Karpas-422 (cell line): ENCODE data around the gene CD4. TPM values are rescaled to one million over a fixed set of nuclear protein-coding genes. Genes with fewer than 3 reads are reported as not detected.

Source experiments
- DNase-seq: peaks from one replicate; pipeline ENCODE4 v3.0.0-alpha.2; 2015
- H2AFZ ChIP-seq: fragments of 200-600 bp; sonication (generic); 2 replicates; pipeline ENCODE4 v1.6.1; 2014; ENCODE audit warnings: antibody characterized with exemption, low read length, mixed read lengths
- H3K27ac ChIP-seq: fragments of 200-600 bp; sonication (generic); 2 replicates; pipeline ENCODE4 v1.5.1; 2014; ENCODE audit warnings: mild to moderate bottlenecking, low read length, moderate library complexity
- H3K27me3 ChIP-seq: fragments of 200-600 bp; sonication (generic); 2 replicates; pipeline ENCODE4 v1.6.1; 2014; ENCODE audit warnings: low read length, mixed read lengths
- H3K36me3 ChIP-seq: fragments of 200-600 bp; sonication (generic); 2 replicates; pipeline ENCODE4 v1.6.1; 2014; ENCODE audit warnings: low read length, mixed read lengths; ENCODE audit not compliant: insufficient read depth
- H3K4me1 ChIP-seq: fragments of 200-600 bp; sonication (generic); 2 replicates; pipeline ENCODE4 v1.6.1; 2014; ENCODE audit warnings: mild to moderate bottlenecking, low read length, mixed read lengths
- H3K4me2 ChIP-seq: fragments of 200-600 bp; sonication (generic); 2 replicates; pipeline ENCODE4 v1.6.1; 2014; ENCODE audit warnings: low read length, low read depth, mild to moderate bottlenecking; ENCODE audit not compliant: poor library complexity, severe bottlenecking
- H3K4me3 ChIP-seq: fragments of 200-600 bp; sonication (generic); 2 replicates; pipeline ENCODE4 v1.5.1; 2014; ENCODE audit warnings: mild to moderate bottlenecking, antibody characterized with exemption, low read length, mixed read lengths
- H3K79me2 ChIP-seq: fragments of 200-600 bp; sonication (generic); 2 replicates; pipeline ENCODE4 v1.6.1; 2014; ENCODE audit warnings: mild to moderate bottlenecking, low read length, mixed read lengths
- H3K9ac ChIP-seq: fragments of 200-600 bp; sonication (generic); 2 replicates; pipeline ENCODE4 v1.6.0; 2014; ENCODE audit warnings: low read length
- H3K9me2 ChIP-seq: fragments of 200-600 bp; sonication (generic), shearing (Covaris generic); replicated peaks from 2 replicates; pipeline ENCODE4 v1.6.0; 2014; ENCODE audit warnings: mild to moderate bottlenecking, low read length, moderate library complexity; ENCODE audit not compliant: insufficient read depth
- H3K9me3 ChIP-seq: fragments of 300-700, 200-600 bp; sonication (generic); 2 replicates; pipeline ENCODE4 v1.6.1; 2014; ENCODE audit warnings: low read length, mixed read lengths
- H4K20me1 ChIP-seq: fragments of 200-600 bp; sonication (generic); 2 replicates; pipeline ENCODE4 v1.6.1; 2014; ENCODE audit warnings: mild to moderate bottlenecking, antibody characterized with exemption, low read length, low read depth; ENCODE audit not compliant: insufficient read depth
- total RNA-seq: library from RNA; depleted of rRNA; stranded (reverse); fragments of >200 nt; shearing (Covaris generic); gene quantifications from 2 replicates; pipeline ENCODE4 v1.2.3, GENCODE V29; 2014; ENCODE audit warnings: low replicate concordance

Gene CD4
- total RNA-seq, 1 experiment from 2014 or later = not detected

DNA sequence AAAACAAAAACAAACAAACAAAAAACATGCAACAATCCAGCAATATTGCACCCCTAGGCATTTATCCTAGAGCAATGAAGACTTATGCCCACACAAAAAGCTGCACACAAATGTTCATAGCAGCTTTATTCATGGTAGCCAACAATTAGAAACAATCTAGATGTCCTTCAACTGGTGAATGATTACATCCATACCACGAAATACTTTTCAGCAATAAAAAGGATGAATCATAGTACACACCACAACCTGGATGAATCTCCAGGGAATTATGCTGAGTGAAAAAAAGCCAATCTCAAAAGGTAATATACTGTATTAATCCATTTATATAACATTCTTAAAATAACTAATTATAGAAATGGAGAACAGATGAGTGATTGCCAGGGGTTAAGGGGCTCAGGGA, 17.8 kb downstream of the CD4 start:
- no peaks in the 10 kb centered on the region for H3K27me3 ChIP-seq
- H3K9ac ChIP-seq = no peak overlapping the region
- H3K4me1 ChIP-seq = no peaks in the 10 kb centered on the region
- no peak overlapping the region for H3K4me3 ChIP-seq
- no peaks in the 10 kb centered on the region for H3K36me3 ChIP-seq
- no peaks in the 10 kb centered on the region for H3K9me2 ChIP-seq
- H3K79me2 ChIP-seq = no peaks in the 10 kb centered on the region
- H3K4me2 ChIP-seq = no peak overlapping the region
- H3K27ac ChIP-seq = no peak overlapping the region
- no peaks in the 10 kb centered on the region for H4K20me1 ChIP-seq
- no peak overlapping the region for H2AFZ ChIP-seq
- H3K9me3 ChIP-seq = no peaks in the 10 kb centered on the region
- DNase-seq = no peak

- H3K9me2 ChIP-seq = no peaks in the 10 kb centered on the region
- H4K20me1 ChIP-seq = no peaks in the 10 kb centered on the region
- H3K27ac ChIP-seq = no peak overlapping the region
- H3K9me3 ChIP-seq = no peaks in the 10 kb centered on the region
- H2AFZ ChIP-seq = no peak overlapping the region
- H3K79me2 ChIP-seq = no peaks in the 10 kb centered on the region
- DNase-seq = no peak
- H3K4me3 ChIP-seq = no peak overlapping the region
- H3K4me2 ChIP-seq = no peak overlapping the region
- no peak overlapping the region for H3K9ac ChIP-seq
- no peaks in the 10 kb centered on the region for H3K27me3 ChIP-seq
- peaks cover 3% of the 10 kb centered on the region; the same call in 1 of the 2 replicates for H3K4me1 ChIP-seq
- no peaks in the 10 kb centered on the region for H3K36me3 ChIP-seq
Measured at GRCh38 chr12:6809056-6809455, 19.7 kb downstream of the CD4 start.

DNA sequence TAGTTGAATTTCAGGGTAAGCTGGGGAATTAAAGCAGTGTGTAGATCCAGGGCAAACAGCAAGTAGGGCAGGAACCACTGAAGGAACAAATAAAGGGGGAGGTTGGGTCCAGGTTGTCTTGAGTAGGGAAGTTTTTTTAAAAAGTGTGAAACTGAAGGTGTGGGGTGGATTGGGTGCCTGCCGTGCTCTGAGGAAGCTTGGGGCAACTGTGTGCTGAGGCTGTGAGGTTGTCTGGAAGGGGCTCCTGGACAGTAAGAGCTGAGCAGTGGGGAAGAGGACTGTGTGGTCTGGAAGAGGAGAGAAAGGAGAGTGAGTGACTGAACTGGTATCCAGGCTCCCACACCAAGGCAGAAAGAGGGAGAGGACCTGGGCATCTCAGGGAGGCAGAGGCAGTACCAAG, 21.4 kb downstream of the CD4 start:
- no peaks in the 10 kb centered on the region for H4K20me1 ChIP-seq
- H3K9ac ChIP-seq = no peak overlapping the region
- H3K27ac ChIP-seq = no peak overlapping the region
- H3K9me2 ChIP-seq = no peaks in the 10 kb centered on the region
- H3K79me2 ChIP-seq = no peaks in the 10 kb centered on the region
- H2AFZ ChIP-seq = 0 out of 2 replicates have a peak overlapping the region, but pooled peaks have one; percentile 23
- no peaks in the 10 kb centered on the region for H3K27me3 ChIP-seq
- H3K4me3 ChIP-seq = no peak overlapping the region
- no peaks in the 10 kb centered on the region for H3K9me3 ChIP-seq
- no peaks in the 10 kb centered on the region for H3K36me3 ChIP-seq
- no peak overlapping the region for H3K4me2 ChIP-seq
- no peak for DNase-seq
- H3K4me1 ChIP-seq = peaks cover 3% of the 10 kb centered on the region; the same call in 1 of the 2 replicates

- H2AFZ ChIP-seq = no peak overlapping the region
- H3K36me3 ChIP-seq = no peaks in the 10 kb centered on the region
- no peak overlapping the region for H3K4me2 ChIP-seq
- H3K9ac ChIP-seq = no peak overlapping the region
- no peak overlapping the region for H3K27ac ChIP-seq
- no peaks in the 10 kb centered on the region for H3K79me2 ChIP-seq
- no peak overlapping the region for H3K4me3 ChIP-seq
- H4K20me1 ChIP-seq = no peaks in the 10 kb centered on the region
- DNase-seq = no peak
- peaks cover 3% of the 10 kb centered on the region; the same call in 1 of the 2 replicates for H3K4me1 ChIP-seq
- H3K9me2 ChIP-seq = no peaks in the 10 kb centered on the region
- no peaks in the 10 kb centered on the region for H3K9me3 ChIP-seq
- no peaks in the 10 kb centered on the region for H3K27me3 ChIP-seq
Measured at GRCh38 chr12:6813363-6813762, 24.0 kb downstream of the CD4 start.

DNA sequence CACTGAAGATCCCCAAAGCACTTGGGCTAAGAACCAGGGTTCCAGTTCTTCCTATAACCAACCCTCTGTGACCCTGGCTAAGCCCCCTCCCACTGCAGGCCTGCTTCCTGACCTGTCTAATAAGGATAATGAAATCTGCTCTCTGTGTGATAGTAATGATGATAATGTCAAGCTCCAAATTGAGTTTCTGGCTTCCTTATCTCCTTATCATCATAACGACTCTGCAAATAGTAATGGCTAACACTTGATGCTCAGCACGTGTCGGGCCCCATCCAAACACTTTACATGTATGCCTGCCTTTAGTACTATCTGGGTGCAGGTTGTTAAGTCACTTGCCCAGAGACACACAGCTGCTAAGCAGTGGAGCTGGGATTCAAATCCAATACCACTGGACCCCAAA, 27.3 kb downstream of the CD4 start:
- no peaks in the 10 kb centered on the region for H4K20me1 ChIP-seq
- DNase-seq = no peak

DNA sequence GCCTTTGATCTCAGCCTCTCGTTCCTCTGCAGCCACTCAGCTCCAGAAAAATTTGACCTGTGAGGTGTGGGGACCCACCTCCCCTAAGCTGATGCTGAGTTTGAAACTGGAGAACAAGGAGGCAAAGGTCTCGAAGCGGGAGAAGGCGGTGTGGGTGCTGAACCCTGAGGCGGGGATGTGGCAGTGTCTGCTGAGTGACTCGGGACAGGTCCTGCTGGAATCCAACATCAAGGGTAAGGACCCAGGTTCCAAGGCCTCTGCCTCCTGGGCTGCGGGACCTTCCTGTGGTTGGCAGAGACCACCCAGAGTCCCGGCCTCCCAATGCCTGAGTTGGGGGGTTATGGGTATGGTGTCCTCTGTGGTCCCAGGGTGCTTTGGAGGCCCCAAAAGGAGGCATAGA, 27.8 kb downstream of the CD4 start:
- H3K27ac ChIP-seq = no peak overlapping the region
- H3K9me3 ChIP-seq = no peaks in the 10 kb centered on the region
- H3K9me2 ChIP-seq = no peaks in the 10 kb centered on the region
- no peak for DNase-seq
- H3K4me2 ChIP-seq = no peak overlapping the region
- no peak overlapping the region for H3K9ac ChIP-seq
- H3K79me2 ChIP-seq = no peaks in the 10 kb centered on the region
- H4K20me1 ChIP-seq = no peaks in the 10 kb centered on the region
- peaks cover 10% of the 10 kb centered on the region; the same call in 1 of the 2 replicates for H3K4me1 ChIP-seq
- H3K36me3 ChIP-seq = no peaks in the 10 kb centered on the region
- H3K4me3 ChIP-seq = no peak overlapping the region
- H3K27me3 ChIP-seq = no peaks in the 10 kb centered on the region
- H2AFZ ChIP-seq = no peak overlapping the region

More for the DNA sequence above, 27.3 kb downstream of the CD4 start:
- H3K27ac ChIP-seq = no peak overlapping the region
- H3K79me2 ChIP-seq = no peaks in the 10 kb centered on the region
- no peak overlapping the region for H3K4me3 ChIP-seq
- no peak overlapping the region for H3K4me2 ChIP-seq
- H3K36me3 ChIP-seq = no peaks in the 10 kb centered on the region
- H3K4me1 ChIP-seq = peaks cover 10% of the 10 kb centered on the region; the same call in 1 of the 2 replicates
- H3K9me2 ChIP-seq = no peaks in the 10 kb centered on the region
- H2AFZ ChIP-seq = no peak overlapping the region
- H3K9me3 ChIP-seq = no peaks in the 10 kb centered on the region
- H3K9ac ChIP-seq = no peak overlapping the region
- H3K27me3 ChIP-seq = no peaks in the 10 kb centered on the region

- no peak overlapping the region for H3K4me3 ChIP-seq
- H3K79me2 ChIP-seq = no peaks in the 10 kb centered on the region
- H3K4me2 ChIP-seq = no peak overlapping the region
- H3K9me3 ChIP-seq = no peaks in the 10 kb centered on the region
- H3K27ac ChIP-seq = no peak overlapping the region
- no peaks in the 10 kb centered on the region for H3K9me2 ChIP-seq
- H3K36me3 ChIP-seq = no peaks in the 10 kb centered on the region
- H4K20me1 ChIP-seq = no peaks in the 10 kb centered on the region
- H2AFZ ChIP-seq = no peak overlapping the region
- no peak overlapping the region for H3K9ac ChIP-seq
- peaks cover 9% of the 10 kb centered on the region; the same call in 1 of the 2 replicates for H3K4me1 ChIP-seq
- no peak for DNase-seq
- no peaks in the 10 kb centered on the region for H3K27me3 ChIP-seq
Measured at GRCh38 chr12:6817662-6818157, 28.4 kb downstream of the CD4 start.

GRCh38 chr12:6818222-6818621, 28.9 kb downstream of the CD4 start:
- Histone ChIP-seq H3K36me3 (no peaks in the 10 kb centered on the region), H3K79me2 (no peaks in the 10 kb centered on the region), H4K20me1 (no peaks in the 10 kb centered on the region), H3K9ac (no peak overlapping the region), H3K27ac (no peak overlapping the region), H3K4me3 (no peak overlapping the region), H2AFZ (no peak overlapping the region), H3K9me3 (no peaks in the 10 kb centered on the region), H3K4me2 (no peak overlapping the region), H3K4me1 (peaks cover 7% of the 10 kb centered on the region; the same call in 1 of the 2 replicates), H3K27me3 (no peaks in the 10 kb centered on the region), H3K9me2 (no peaks in the 10 kb centered on the region)
- DNase-seq = no peak
